Adrenal gland (tissue), 5 donors: ENCODE results near the gene SLC22A6.

ENCODE experiments used
- POLR2A ChIP-seq, 2 donors: fragments of 450-650 bp; IDR thresholded peaks; one replicate each; pipeline ENCODE4 v1.6.1; 2017; ENCODE audit warnings: antibody characterized with exemption in 2 of 2, mild to moderate bottlenecking in 2 of 2, moderate library complexity in 1 of 2
- TF ChIP-seq, protein P1 (sequence below), 6 experiments: fragments of 450-650 bp in 4 of 6; fragments of 200-600 bp in 2 of 6; sonication (generic) in 1 of 6; IDR thresholded peaks; 1 replicate in 5 of 6; 2 replicates in 1 of 6; pipeline versions ENCODE4 v1.5.1 to v1.8.0; 2016 to 2021; ENCODE audit warnings: antibody characterized with exemption in 6 of 6, mild to moderate bottlenecking in 2 of 6, moderate library complexity in 1 of 6
- donor health status: DM: no; HTN: no; CAD: no.

DNA sequence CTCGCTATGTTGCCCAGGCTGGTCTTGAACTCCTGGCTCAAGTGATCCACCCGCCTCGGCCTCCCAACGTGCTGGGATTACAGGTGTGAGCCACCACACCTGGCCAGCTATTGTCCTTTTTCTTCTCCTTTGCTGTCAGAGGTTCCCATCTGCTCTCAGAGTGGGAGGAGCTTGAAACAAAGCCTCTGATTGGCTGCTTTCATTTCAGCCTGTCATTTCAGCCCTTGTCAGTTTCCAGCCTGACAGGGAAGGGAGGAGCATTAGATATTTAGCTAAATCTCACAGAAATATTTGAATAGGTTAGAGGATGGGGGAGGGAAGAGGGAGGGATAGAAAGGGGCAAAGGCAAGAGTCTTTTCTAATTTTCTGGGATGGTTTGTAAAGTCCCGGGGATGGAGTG is 8.7 kb downstream of the SLC22A6 start:
- TF ChIP-seq, protein P1, sequence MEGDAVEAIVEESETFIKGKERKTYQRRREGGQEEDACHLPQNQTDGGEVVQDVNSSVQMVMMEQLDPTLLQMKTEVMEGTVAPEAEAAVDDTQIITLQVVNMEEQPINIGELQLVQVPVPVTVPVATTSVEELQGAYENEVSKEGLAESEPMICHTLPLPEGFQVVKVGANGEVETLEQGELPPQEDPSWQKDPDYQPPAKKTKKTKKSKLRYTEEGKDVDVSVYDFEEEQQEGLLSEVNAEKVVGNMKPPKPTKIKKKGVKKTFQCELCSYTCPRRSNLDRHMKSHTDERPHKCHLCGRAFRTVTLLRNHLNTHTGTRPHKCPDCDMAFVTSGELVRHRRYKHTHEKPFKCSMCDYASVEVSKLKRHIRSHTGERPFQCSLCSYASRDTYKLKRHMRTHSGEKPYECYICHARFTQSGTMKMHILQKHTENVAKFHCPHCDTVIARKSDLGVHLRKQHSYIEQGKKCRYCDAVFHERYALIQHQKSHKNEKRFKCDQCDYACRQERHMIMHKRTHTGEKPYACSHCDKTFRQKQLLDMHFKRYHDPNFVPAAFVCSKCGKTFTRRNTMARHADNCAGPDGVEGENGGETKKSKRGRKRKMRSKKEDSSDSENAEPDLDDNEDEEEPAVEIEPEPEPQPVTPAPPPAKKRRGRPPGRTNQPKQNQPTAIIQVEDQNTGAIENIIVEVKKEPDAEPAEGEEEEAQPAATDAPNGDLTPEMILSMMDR (IDR thresholded peaks at IDR 0.05) = no peak
- TF ChIP-seq POLR2A (IDR thresholded peaks at IDR 0.05) = no peak
